NK-92 treated with Interleukin-12 subunit alpha and Interleukin-12 subunit beta, amount 100 ng/mL, for 24 hours (cell line): ENCODE measurements around the gene H1-8.

Experiments used
- DNase-seq: peaks from one replicate; lab custom pipeline; 2025; lab: John Stamatoyannopoulos, UW

H1-8 gene

GRCh38 chr3:129593595-129594339, 50.8 kb downstream of the H1-8 start:
- peak; percentile 84 for DNase-seq

GRCh38 chr3:129594409-129594808, 51.4 kb downstream of the H1-8 start:
- DNase-seq, result no peak

GRCh38 chr3:129594907-129595390, 52.0 kb downstream of the H1-8 start:
- no peak for DNase-seq

GRCh38 chr3:129595544-129596193, 52.7 kb downstream of the H1-8 start:
- DNase-seq, result no peak

- DNase-seq, result no peak
Observed at GRCh38 chr3:129596194-129597086, 53.5 kb downstream of the H1-8 start.

DNA sequence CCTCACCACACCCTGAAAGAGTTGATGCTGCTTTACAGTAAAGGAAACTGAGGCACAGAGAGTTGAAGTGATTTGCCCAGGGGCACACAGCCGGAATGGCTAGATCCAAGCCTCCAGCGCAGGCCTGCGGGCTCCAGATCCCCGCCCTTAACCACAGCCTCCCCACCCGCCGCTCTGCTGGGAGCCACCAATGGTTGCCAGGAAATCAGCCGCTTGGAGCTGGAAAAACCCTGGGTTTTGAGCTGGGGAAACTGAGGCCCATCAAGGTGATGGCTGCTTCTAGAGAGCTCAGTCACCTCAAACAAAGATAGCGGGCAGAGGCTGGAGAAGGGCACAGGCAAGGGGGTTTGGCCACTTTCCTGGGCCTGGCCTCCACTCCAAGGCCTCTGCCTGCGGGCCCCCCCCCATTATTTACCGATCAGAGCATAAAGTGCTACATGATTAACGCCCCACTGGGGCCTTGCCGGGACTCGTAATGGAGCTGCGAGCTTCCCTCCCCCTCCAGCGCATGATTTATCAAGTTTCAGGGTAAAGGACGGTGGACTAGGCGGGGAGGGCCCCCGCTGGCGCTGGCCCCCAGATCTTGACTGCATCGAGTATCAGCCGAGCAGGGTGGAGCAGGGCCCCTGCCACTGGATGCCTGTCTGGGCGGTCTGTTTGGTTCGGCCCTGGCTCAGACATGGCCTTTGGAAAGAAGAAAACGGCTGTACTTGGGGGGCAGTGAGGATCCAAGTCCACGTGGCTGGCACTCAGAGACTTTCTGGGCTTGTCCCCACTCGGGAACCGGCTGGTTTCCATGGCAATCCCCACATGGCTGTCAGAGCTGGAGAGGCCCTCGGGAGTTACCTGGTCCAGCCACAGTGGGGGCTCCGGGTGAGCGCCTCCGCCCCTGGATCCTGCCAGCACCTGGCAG, 54.4 kb downstream of the H1-8 start:
- DNase-seq, result no peak

GRCh38 chr3:129598000-129598381, 55.0 kb downstream of the H1-8 start:
- DNase-seq, result no peak

GRCh38 chr3:129598484-129598883, 55.5 kb downstream of the H1-8 start:
- no peak for DNase-seq

- no peak for DNase-seq
Observed at GRCh38 chr3:129599073-129599472, 56.1 kb downstream of the H1-8 start.

DNA sequence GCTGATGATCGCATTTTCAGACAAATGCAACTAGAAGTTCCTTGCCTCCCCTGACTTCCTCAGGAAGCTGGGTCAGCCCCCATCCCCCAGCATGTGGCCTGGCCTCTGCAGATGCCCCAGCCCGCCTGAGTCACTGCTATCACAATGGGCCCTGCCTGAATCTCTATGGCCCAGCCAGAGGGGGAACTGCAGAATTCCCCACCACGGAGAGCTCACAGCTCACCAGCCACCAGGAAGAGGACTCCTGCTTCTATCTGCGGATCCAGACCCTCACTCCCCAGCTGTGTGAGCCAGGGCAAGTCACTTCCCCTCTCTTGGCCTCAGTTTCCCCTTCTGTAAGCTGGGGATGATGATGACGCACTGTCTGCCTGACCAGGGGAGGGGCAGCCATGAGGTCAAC, 56.6 kb downstream of the H1-8 start:
- no peak for DNase-seq

DNA sequence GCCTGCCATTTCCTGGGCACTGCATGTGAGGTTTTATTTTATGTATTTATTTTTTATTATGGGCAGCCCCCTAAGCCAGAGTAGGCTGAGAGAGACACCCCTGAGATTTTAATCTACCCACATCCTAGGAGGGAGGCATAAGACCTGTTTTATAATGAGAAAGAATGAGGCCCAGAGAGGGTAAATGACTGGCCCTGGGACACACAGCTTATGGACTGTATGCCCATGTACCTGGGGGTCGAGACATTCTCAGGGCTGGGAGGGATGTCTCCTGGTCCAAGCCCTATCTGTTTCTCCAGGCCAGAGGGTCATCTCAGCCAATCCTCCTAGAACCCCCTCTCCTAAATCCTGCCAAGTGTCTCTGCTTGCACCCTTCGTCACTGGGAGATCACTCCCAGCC, 57.4 kb downstream of the H1-8 start:
- no peak for DNase-seq
